Colon (tissue), 2 donors: ENCODE measurements around the gene TNFSF12.

ENCODE experiments used
- FAIRE-seq: peaks from 2 replicates; lab custom pipeline; 2012; peaks lifted over from hg19 to GRCh38; lab: Jason Lieb, UNC
- donor health status: control.
- donor health status: control.

The TNFSF12 gene

GRCh38 chr17:7570351-7570750, 21.5 kb downstream of the TNFSF12 start:
- FAIRE-seq = no peak

GRCh38 chr17:7572338-7572587, 23.4 kb downstream of the TNFSF12 start:
- FAIRE-seq = no peak

GRCh38 chr17:7572588-7573323, 23.9 kb downstream of the TNFSF12 start:
- peak; percentile 96 for FAIRE-seq

- FAIRE-seq = no peak
Measured at GRCh38 chr17:7573324-7574080, 24.6 kb downstream of the TNFSF12 start.

- FAIRE-seq = no peak
Measured at GRCh38 chr17:7574176-7574953, 25.5 kb downstream of the TNFSF12 start.

GRCh38 chr17:7575481-7575883, 26.6 kb downstream of the TNFSF12 start:
- FAIRE-seq = no peak

- no peak for FAIRE-seq
Measured at GRCh38 chr17:7575959-7576358, 27.1 kb downstream of the TNFSF12 start.

- FAIRE-seq = no peak
Measured at GRCh38 chr17:7576432-7576937, 27.6 kb downstream of the TNFSF12 start.

GRCh38 chr17:7577327-7578199, 28.7 kb downstream of the TNFSF12 start:
- no peak for FAIRE-seq

- no peak for FAIRE-seq
Measured at GRCh38 chr17:7579001-7579833, 30.4 kb downstream of the TNFSF12 start, which contains the start of gene CD68. Gene CD68 (plus strand): TSS chr17:7579638. CDS start chr17:7579678, 40 bp downstream.

GRCh38 chr17:7579834-7580603, 31.2 kb downstream of the TNFSF12 start:
- no peak for FAIRE-seq

GRCh38 chr17:7580604-7581575, 32.0 kb downstream of the TNFSF12 start:
- no peak for FAIRE-seq

GRCh38 chr17:7582396-7583252, 33.8 kb downstream of the TNFSF12 start:
- FAIRE-seq = no peak

GRCh38 chr17:7583253-7584109, 34.6 kb downstream of the TNFSF12 start, which contains the start of gene MPDU1:
Gene MPDU1 (plus strand): TSS chr17:7583852. CDS start chr17:7583863, 11 bp downstream.
- FAIRE-seq = peak; percentile 65

- no peak for FAIRE-seq
Measured at GRCh38 chr17:7586673-7587419, 38.0 kb downstream of the TNFSF12 start.
